ENCODE results near the gene WASHC3. TPM values are rescaled to one million over a fixed set of nuclear protein-coding genes. Genes with fewer than 3 reads are reported as not detected.
"Not testable (repeated sequence)": the region's sequence is repeated elsewhere in the genome, so short reads cannot be mapped to it uniquely, and the experiment has no call there.

The WASHC3 gene
- total RNA-seq, 2 donors from 2014 or later = 60.9 to 110 TPM

GRCh38 chr12:102095677-102096263, 34.0 kb upstream of the WASHC3 start:
- WGBS = 54% methylated on average over 2 of the region's 2 CpGs
- no peak overlapping the region for H3K27ac ChIP-seq
- H3K4me3 ChIP-seq = no peak overlapping the region
- peaks cover 3% of the 10 kb centered on the region for H3K4me1 ChIP-seq (replicated peaks)
- intact Hi-C loops (cut with DNase I) = no loop called here
- DNase-seq (ENCODE audit: low spot score) = no peak
- TF ChIP-seq POLR2A (IDR thresholded peaks at IDR 0.05) (no peak), POLR2AphosphoS5 (IDR thresholded peaks at IDR 0.05) (no peak), CTCF (IDR thresholded peaks at IDR 0.05) (peak in 2 of 4 experiments; percentile 39 to 40)
- H3K9me3 ChIP-seq = no peaks in the 10 kb centered on the region
- H3K27me3 ChIP-seq (replicated peaks; ENCODE audit: insufficient read depth) = no peaks in the 10 kb centered on the region
- no peaks in the 10 kb centered on the region for H3K36me3 ChIP-seq

GRCh38 chr12:102093319-102093718, 31.5 kb upstream of the WASHC3 start:
- Histone ChIP-seq H3K36me3 (no peaks in the 10 kb centered on the region), H3K9me3 (no peaks in the 10 kb centered on the region), H3K27ac (no peak overlapping the region), H3K4me3 (no peak overlapping the region), H3K27me3 (replicated peaks; ENCODE audit: insufficient read depth) (no peaks in the 10 kb centered on the region), H3K4me1 (replicated peaks) (peaks cover 3% of the 10 kb centered on the region)
- intact Hi-C loops (cut with DNase I) = no loop called here
- no peak for TF ChIP-seq POLR2A (IDR thresholded peaks at IDR 0.05)
- TF ChIP-seq POLR2AphosphoS5 (IDR thresholded peaks at IDR 0.05) = no peak
- TF ChIP-seq CTCF (IDR thresholded peaks at IDR 0.05) = no peak
- DNase-seq (ENCODE audit: low spot score) = no peak

GRCh38 chr12:102089228-102089835, 27.5 kb upstream of the WASHC3 start:
- 95% methylated on average over 31 of the region's 38 CpGs for WGBS

GRCh38 chr12:102080842-102081241, 19.1 kb upstream of the WASHC3 start:
- TF ChIP-seq POLR2A (IDR thresholded peaks at IDR 0.05) = no peak
- no peak for TF ChIP-seq CTCF (IDR thresholded peaks at IDR 0.05)
- no peak for TF ChIP-seq POLR2AphosphoS5 (IDR thresholded peaks at IDR 0.05)
- no peaks in the 10 kb centered on the region for H3K4me1 ChIP-seq (replicated peaks)
- no peak for DNase-seq (ENCODE audit: low spot score)
- H3K27me3 ChIP-seq (replicated peaks; ENCODE audit: insufficient read depth) = no peaks in the 10 kb centered on the region
- intact Hi-C loops (cut with DNase I) = no loop called here
- H3K27ac ChIP-seq = no peak overlapping the region
- H3K9me3 ChIP-seq = no peaks in the 10 kb centered on the region
- WGBS = 90% methylated on average over 4 of the region's 4 CpGs
- no peaks in the 10 kb centered on the region for H3K36me3 ChIP-seq
- H3K4me3 ChIP-seq = no peak overlapping the region

More at GRCh38 chr12:102089228-102089835, 27.5 kb upstream of the WASHC3 start:
- H3K27ac ChIP-seq; H3K4me1 ChIP-seq (replicated peaks); H3K27me3 ChIP-seq (replicated peaks; ENCODE audit: insufficient read depth); H3K4me3 ChIP-seq; H3K9me3 ChIP-seq; H3K36me3 ChIP-seq; DNase-seq (ENCODE audit: low spot score); intact Hi-C loops (cut with DNase I): not testable (repeated sequence)

GRCh38 chr12:102072092-102072491, 10.3 kb upstream of the WASHC3 start:
- H3K27me3 ChIP-seq (replicated peaks; ENCODE audit: insufficient read depth); H3K36me3 ChIP-seq; DNase-seq (ENCODE audit: low spot score); H3K9me3 ChIP-seq; H3K4me1 ChIP-seq (replicated peaks); intact Hi-C loops (cut with DNase I); H3K4me3 ChIP-seq; H3K27ac ChIP-seq: not testable (repeated sequence)
- 91% methylated on average over 7 of the region's 7 CpGs for WGBS

- intact Hi-C loops (cut with DNase I) = no loop called here
- Histone ChIP-seq H3K36me3 (no peaks in the 10 kb centered on the region), H3K4me3 (no peak overlapping the region), H3K9me3 (no peaks in the 10 kb centered on the region), H3K27me3 (replicated peaks; ENCODE audit: insufficient read depth) (no peaks in the 10 kb centered on the region), H3K27ac (peak overlapping the region in 1 of 2 donors; percentile 34), H3K4me1 (replicated peaks) (no peaks in the 10 kb centered on the region)
- DNase-seq (ENCODE audit: low spot score) = no peak
- 26% methylated on average over 3 of the region's 3 CpGs for WGBS
- TF ChIP-seq POLR2A (IDR thresholded peaks at IDR 0.05) (no peak), POLR2AphosphoS5 (IDR thresholded peaks at IDR 0.05) (no peak)
Measured at GRCh38 chr12:102069707-102070106, 7.9 kb upstream of the WASHC3 start.

All from prostate gland (tissue), 2 donors.